HepG2 (cell line): ENCODE results near the gene ZNF500. TPM values are rescaled to one million over a fixed set of nuclear protein-coding genes. Genes with fewer than 3 reads are reported as not detected.

ENCODE experiments used
- ATAC-seq: fragments of 200-7000 bp; cut with Tn5 transposase; 3 replicates; pipeline ENCODE4 v1.9.1; 2020; ENCODE audit warnings: mild to moderate bottlenecking, moderate library complexity
- BruUV-seq: library from RNA; stranded (reverse); fragments of 400-500 nt; replicated peaks from 2 replicates; lab custom pipeline; 2021; lab: Mats Ljungman, UMichigan
- CTCF ChIA-PET: fragments of 300-600 bp; formaldehyde crosslinking; extraction: SDS; loops from one replicate; lab custom pipeline; 2021; ENCODE audit warnings: low total read pairs, inconsistent platforms, low intra/inter-chr PET ratio; lab: Yijun Ruan, JAX
- POLR2A ChIA-PET: fragments of 350-600 bp; sonication (Branson Sonifier 250); formaldehyde crosslinking; loops from one replicate; lab custom pipeline; 2020; ENCODE audit warnings: antibody characterized with exemption, inconsistent platforms; lab: Yijun Ruan, JAX
- DNase-seq: peaks from one replicate; pipeline ENCODE4 v3.0.0-alpha.2; 2015; ENCODE audit warnings: low spot score
- FAIRE-seq: peaks from 3 replicates; lab custom pipeline; 2011; peaks lifted over from hg19 to GRCh38; lab: Jason Lieb, UNC
- H2AFZ ChIP-seq: one replicate; pipeline ENCODE4 v1.6.1; 2011; ENCODE audit warnings: low read length, inconsistent platforms
- H3K27ac ChIP-seq: fragments of 300-600 bp; 3 replicates; pipeline ENCODE4 v1.8.0; 2011; ENCODE audit warnings: mixed run types, mild to moderate bottlenecking, mixed read lengths, low read length, inconsistent platforms; ENCODE audit not compliant: insufficient read depth; ENCODE audit errors: extremely low read length
- H3K27me3 ChIP-seq, 2 experiments: fragments of 200-600 bp in 1 of 2; 2 replicates in 1 of 2; 3 replicates in 1 of 2; pipeline versions ENCODE4 v1.6.0 to v1.8.0; 2011; ENCODE audit warnings: low read length in 2 of 2, mild to moderate bottlenecking in 2 of 2, moderate library complexity in 2 of 2, inconsistent platforms in 1 of 2; ENCODE audit not compliant: insufficient read depth in 2 of 2, control insufficient read depth in 1 of 2
- H3K36me3 ChIP-seq, 2 experiments: fragments of 200-600 bp in 1 of 2; replicated peaks in 1 of 2; 2 replicates in 1 of 2; 3 replicates in 1 of 2; pipeline versions ENCODE4 v1.5.1 to v1.8.0; 2011; ENCODE audit warnings: low read length in 2 of 2, inconsistent platforms in 1 of 2; ENCODE audit not compliant: insufficient read depth in 2 of 2, control insufficient read depth in 1 of 2
- H3K4me1 ChIP-seq: 2 replicates; pipeline ENCODE4 v1.5.1; 2012; ENCODE audit warnings: low read length, inconsistent platforms; ENCODE audit not compliant: insufficient read depth
- H3K4me2 ChIP-seq: 2 replicates; pipeline ENCODE4 v1.6.0; 2011; ENCODE audit warnings: low read depth, low read length, inconsistent platforms
- H3K4me3 ChIP-seq, 3 experiments: fragments of 200-600 bp in 1 of 3; sonication (generic), shearing (Covaris generic) in 1 of 3; replicated peaks in 1 of 3; 2 replicates each; pipeline ENCODE4 v1.5.1; 2011 to 2016; ENCODE audit warnings: low read length in 3 of 3, inconsistent platforms in 2 of 3, low read depth in 2 of 3, mild to moderate bottlenecking in 2 of 3, control low read depth in 1 of 3, mixed read lengths in 1 of 3; ENCODE audit not compliant: insufficient read depth in 1 of 3
- H3K79me2 ChIP-seq: one replicate; pipeline ENCODE4 v1.6.1; 2011; ENCODE audit warnings: low read length, inconsistent platforms; ENCODE audit not compliant: insufficient read depth
- H3K9ac ChIP-seq: 2 replicates; pipeline ENCODE4 v1.6.0; 2011; ENCODE audit warnings: mild to moderate bottlenecking, low read depth, low read length, inconsistent platforms; ENCODE audit not compliant: insufficient read depth
- H3K9me3 ChIP-seq: 2 replicates; pipeline ENCODE4 v1.5.1; 2012; ENCODE audit warnings: mild to moderate bottlenecking, low read length
- H4K20me1 ChIP-seq: 2 replicates; pipeline ENCODE4 v1.6.0; 2011; ENCODE audit warnings: inconsistent platforms, mild to moderate bottlenecking, low read length, moderate library complexity; ENCODE audit not compliant: insufficient read depth
- AGO2 ChIP-seq: fragments of 200-400 bp; formaldehyde crosslinking; optimal IDR thresholded peaks from 2 replicates; pipeline ENCODE3; 2017; ENCODE audit warnings: mild to moderate bottlenecking, low read depth, low read length, moderate library complexity
- ARID2 ChIP-seq: sonication (generic); formaldehyde crosslinking; IDR thresholded peaks from 2 replicates; pipeline ENCODE4 v1.8.1; 2022; ENCODE audit warnings: mild to moderate bottlenecking, missing genetic modification reagents, borderline replicate concordance
- ATF1 ChIP-seq: IDR thresholded peaks from 2 replicates; pipeline ENCODE4 v1.6.1; 2016; ENCODE audit warnings: mild to moderate bottlenecking, control low read depth
- FOXK1 ChIP-seq: sonication (generic); formaldehyde crosslinking; IDR thresholded peaks from 2 replicates; pipeline ENCODE4 v1.4.0; 2020; ENCODE audit warnings: low read depth, missing genetic modification reagents, borderline replicate concordance
- JUNB ChIP-seq: sonication (generic); formaldehyde crosslinking; IDR thresholded peaks from 2 replicates; pipeline ENCODE4 v1.8.0; 2022; ENCODE audit warnings: missing genetic modification reagents, mild to moderate bottlenecking, borderline replicate concordance
- RERE ChIP-seq: IDR thresholded peaks from 2 replicates; pipeline ENCODE4 v1.6.1; 2016; ENCODE audit warnings: low read depth, missing genetic modification reagents, missing compliant biosample characterization
- SALL1 ChIP-seq: sonication (generic); formaldehyde crosslinking; IDR thresholded peaks from 2 replicates; pipeline ENCODE4 v1.8.0; 2022; ENCODE audit warnings: mild to moderate bottlenecking, missing genetic modification reagents
- TEAD3 ChIP-seq: optimal IDR thresholded peaks from 2 replicates; pipeline ENCODE3; 2016; ENCODE audit warnings: borderline replicate concordance
- ZBTB14 ChIP-seq: sonication (generic); formaldehyde crosslinking; IDR thresholded peaks from 2 replicates; pipeline ENCODE4 v1.4.0; 2020; ENCODE audit warnings: missing genetic modification reagents
- ZNF24 ChIP-seq: fragments of 450-650 bp; IDR thresholded peaks from 2 replicates; pipeline ENCODE4 v1.6.1; 2017; ENCODE audit warnings: antibody characterized with exemption, mild to moderate bottlenecking
- ZNF687 ChIP-seq: sonication (generic); formaldehyde crosslinking; IDR thresholded peaks from 2 replicates; pipeline ENCODE4 v1.5.1; 2020; ENCODE audit warnings: mild to moderate bottlenecking, missing genetic modification reagents, moderate library complexity
- ZNF788 ChIP-seq: sonication (generic); formaldehyde crosslinking; IDR thresholded peaks from 2 replicates; pipeline ENCODE4 v1.5.0; 2020; ENCODE audit warnings: mild to moderate bottlenecking, missing genetic modification reagents, borderline replicate concordance
- WGBS: methylation state at CpG from one replicate; pipeline ENCODE4 v1.1.6; 2017; ENCODE audit warnings: low lambda C conversion rate; 5-methylcytosine and 5-hydroxymethylcytosine counted together
- in situ Hi-C: cut with HindIII; loops from 2 replicates; pipeline ENCODE4 v1.10.0; 2017; ENCODE audit warnings: low pct_unique_long_range_greater_than_20kb; ENCODE audit not compliant: extremely low pct_ligation_motif_present
- intact Hi-C: fragments of 100-400 bp; cut with micrococcal nuclease; formaldehyde crosslinking; loops from one replicate; pipeline ENCODE4 v1.10.0; 2022; ENCODE audit not compliant: unreplicated experiment
- polyA plus RNA-seq, 8 experiments: library from polyadenylated mRNA; depleted of rRNA in 3 of 8; stranded (reverse) in 7 of 8; unstranded in 1 of 8; fragments of >200 nt; fragmentation: Illumina TruSeq in 4 of 8; extraction: Trizol in 4 of 8; gene quantifications; 2 replicates each; pipeline versions ENCODE4 v1.2.1 to v1.2.3, GENCODE V29; 2011 to 2016; ENCODE audit warnings: low read depth in 4 of 8, missing spikeins in 1 of 8, mixed read lengths in 1 of 8; ENCODE audit not compliant: insufficient read depth in 1 of 8
- total RNA-seq, 5 experiments: library from RNA; depleted of rRNA; stranded (reverse); fragments of >200 nt; fragmentation: Illumina TruSeq; extraction: Trizol; gene quantifications; 2 replicates each; pipeline ENCODE4 v1.2.3, GENCODE V29; 2016; ENCODE audit warnings: low read depth in 1 of 5

ZNF500 gene
- total and polyA plus RNA-seq, 2 of the 13 experiments (the other 11 are each of a cell fraction or from before 2014, with no cell fraction given): 6.1 to 12.2 TPM

GRCh38 chr16:4701791-4702465 lies 65.0 kb downstream of the ZNF500 start:
- Histone ChIP-seq H3K9me3 (no peaks in the 10 kb centered on the region), H3K4me1 (peaks cover 31% of the 10 kb centered on the region), H3K4me3 (no peak overlapping the region), H3K79me2 (no peaks in the 10 kb centered on the region), H2AFZ (no peak overlapping the region), H3K9ac (peak overlapping the region; percentile 18; the same call in 1 of the 2 replicates), H3K27me3 (no peaks in the 10 kb centered on the region), H4K20me1 (no peaks in the 10 kb centered on the region), H3K36me3 (peaks cover 35 to 61% of the 10 kb centered on the region in 2 experiments), H3K27ac (peak overlapping the region; percentile 67), H3K4me2 (peak overlapping the region; percentile 41; the same call in 1 of the 2 replicates)
- intact Hi-C loops (no loop called here), in situ Hi-C loops (no loop called here)
- no TSS peak for BruUV-seq
- WGBS: 86% methylated on average over 6 of the region's 17 CpGs
- DNase-seq (no peak), ATAC-seq (peak; percentile 3), FAIRE-seq (no peak)
- CTCF ChIA-PET: no interaction called here
- POLR2A ChIA-PET: interaction anchor here (1.6 kb wide), 1 partner anchor 9 kb away, joined by 8 read pairs; the partner anchor contains the start of gene NUDT16L1
- TF ChIP-seq ATF1 (CRISPR knock-in tag) (no peak), ARID2 (CRISPR knock-in tag) (no peak), AGO2 (peak; percentile 37), ZNF788 (CRISPR knock-in tag) (0 out of 2 replicates have a peak, but pooled peaks have one; percentile 42), ZNF687 (peak; percentile 81), ZNF24 (no peak), JUNB (CRISPR knock-in tag) (no peak), FOXK1 (CRISPR knock-in tag) (no peak), RERE (CRISPR knock-in tag) (no peak), ZBTB14 (no peak), SALL1 (CRISPR knock-in tag) (peak; percentile 39; the same call in 1 of the 2 replicates), TEAD3 (CRISPR knock-in tag) (peak; percentile 20)
